Measurements from ENCODE around the gene KIT. TPM values are rescaled to one million over a fixed set of nuclear protein-coding genes. Genes with fewer than 3 reads are reported as not detected.

The KIT gene
- total and polyA plus RNA-seq, 2 experiments from 2014 or later: 2.7 to 4.1 TPM

DNA sequence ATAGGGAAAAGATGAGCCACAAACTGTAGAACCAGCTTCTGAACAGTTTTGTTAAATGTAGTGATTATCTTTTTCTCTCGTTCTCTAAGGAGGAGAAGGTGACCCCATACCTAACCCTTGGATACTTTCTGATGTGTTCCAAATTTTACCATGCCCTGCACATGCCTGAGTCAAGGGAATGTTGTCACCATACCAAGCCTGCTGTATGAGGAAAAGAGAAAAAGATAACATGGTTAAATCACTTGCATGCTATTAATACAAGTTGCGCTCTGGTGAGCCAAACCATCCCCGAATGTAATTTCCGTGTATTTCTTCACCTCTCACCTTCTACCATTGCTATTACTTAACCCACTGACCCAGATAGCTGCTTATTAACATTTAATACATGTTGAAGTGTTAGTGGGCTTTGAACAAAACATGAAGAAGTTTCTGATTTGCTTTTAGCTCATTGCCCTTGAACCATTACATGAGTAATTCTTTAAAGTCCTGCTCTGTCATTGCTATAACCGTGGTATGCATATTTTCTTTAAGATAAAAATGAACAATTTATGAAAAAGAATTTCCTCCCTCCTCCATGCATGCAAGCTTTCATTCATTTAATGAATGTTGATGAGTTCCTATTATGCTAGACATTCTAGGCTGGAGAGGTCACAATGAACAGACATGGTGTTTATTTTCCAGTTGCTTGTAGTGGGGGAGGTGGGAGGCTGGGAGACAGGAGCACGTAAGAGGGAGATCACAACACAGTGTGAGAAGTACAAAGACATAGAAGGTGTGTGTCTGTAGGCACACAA lies 13.6 kb upstream of the KIT start:
- no peak overlapping the region for H3K27ac ChIP-seq
- H4K20me1 ChIP-seq (ENCODE audit: insufficient read depth, poor library complexity, severe bottlenecking): no peaks in the 10 kb centered on the region
- no peak overlapping the region for H3K4me2 ChIP-seq
- TF ChIP-seq, protein P1, sequence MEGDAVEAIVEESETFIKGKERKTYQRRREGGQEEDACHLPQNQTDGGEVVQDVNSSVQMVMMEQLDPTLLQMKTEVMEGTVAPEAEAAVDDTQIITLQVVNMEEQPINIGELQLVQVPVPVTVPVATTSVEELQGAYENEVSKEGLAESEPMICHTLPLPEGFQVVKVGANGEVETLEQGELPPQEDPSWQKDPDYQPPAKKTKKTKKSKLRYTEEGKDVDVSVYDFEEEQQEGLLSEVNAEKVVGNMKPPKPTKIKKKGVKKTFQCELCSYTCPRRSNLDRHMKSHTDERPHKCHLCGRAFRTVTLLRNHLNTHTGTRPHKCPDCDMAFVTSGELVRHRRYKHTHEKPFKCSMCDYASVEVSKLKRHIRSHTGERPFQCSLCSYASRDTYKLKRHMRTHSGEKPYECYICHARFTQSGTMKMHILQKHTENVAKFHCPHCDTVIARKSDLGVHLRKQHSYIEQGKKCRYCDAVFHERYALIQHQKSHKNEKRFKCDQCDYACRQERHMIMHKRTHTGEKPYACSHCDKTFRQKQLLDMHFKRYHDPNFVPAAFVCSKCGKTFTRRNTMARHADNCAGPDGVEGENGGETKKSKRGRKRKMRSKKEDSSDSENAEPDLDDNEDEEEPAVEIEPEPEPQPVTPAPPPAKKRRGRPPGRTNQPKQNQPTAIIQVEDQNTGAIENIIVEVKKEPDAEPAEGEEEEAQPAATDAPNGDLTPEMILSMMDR (IDR thresholded peaks at IDR 0.05; ENCODE audit: poor library complexity): no peak
- TF ChIP-seq EZH2 (IDR thresholded peaks at IDR 0.05; ENCODE audit: borderline replicate concordance) (no peak), EZH2phosphoT487 (IDR thresholded peaks at IDR 0.05; ENCODE audit: low read depth, severe bottlenecking, unreplicated experiment) (no peak)
- 75% methylated on average over 6 of the region's 6 CpGs for WGBS (ENCODE audit: low lambda C conversion rate, missing lambda C conversion rate)
- no peak overlapping the region for H3K4me3 ChIP-seq
- no peaks in the 10 kb centered on the region for H3K9me3 ChIP-seq (ENCODE audit: low read depth)
- no peak for DNase-seq (ENCODE audit: low spot score)
- H2AFZ ChIP-seq: no peak overlapping the region
- no peaks in the 10 kb centered on the region for H3K9me2 ChIP-seq (replicated peaks; ENCODE audit: insufficient read depth)
- no peaks in the 10 kb centered on the region for H3K27me3 ChIP-seq
- H3K79me2 ChIP-seq: no peaks in the 10 kb centered on the region
- H3K36me3 ChIP-seq (replicated peaks; ENCODE audit: insufficient read depth, low read depth): no peaks in the 10 kb centered on the region
- H3K4me1 ChIP-seq (ENCODE audit: insufficient read depth): no peaks in the 10 kb centered on the region

DNA sequence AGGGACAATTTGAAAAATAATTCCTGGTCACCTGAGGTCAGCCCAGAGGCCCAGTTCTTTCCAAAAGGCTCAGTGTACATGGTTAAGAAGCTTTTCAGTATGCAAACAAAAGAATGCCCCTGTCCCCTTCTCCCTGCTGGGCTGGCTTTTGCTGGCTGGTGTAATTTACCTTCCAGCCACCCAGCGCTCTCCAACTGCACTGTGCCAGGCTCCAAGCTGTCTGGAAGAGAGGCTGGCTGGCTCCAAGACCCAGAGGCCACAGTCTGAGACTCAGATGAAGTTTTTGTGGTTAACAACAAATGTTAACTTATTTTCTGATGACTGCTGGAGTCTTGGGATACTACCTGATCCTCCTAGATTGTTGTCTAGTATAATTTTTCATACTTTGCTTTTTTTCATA lies 11.9 kb upstream of the KIT start:
- Histone ChIP-seq H3K36me3 (replicated peaks; ENCODE audit: insufficient read depth, low read depth) (no peaks in the 10 kb centered on the region), H4K20me1 (ENCODE audit: insufficient read depth, poor library complexity, severe bottlenecking) (no peaks in the 10 kb centered on the region), H2AFZ (no peak overlapping the region), H3K4me2 (no peak overlapping the region), H3K4me1 (ENCODE audit: insufficient read depth) (no peaks in the 10 kb centered on the region), H3K9me3 (ENCODE audit: low read depth) (no peaks in the 10 kb centered on the region), H3K9me2 (replicated peaks; ENCODE audit: insufficient read depth) (no peaks in the 10 kb centered on the region), H3K4me3 (no peak overlapping the region), H3K79me2 (no peaks in the 10 kb centered on the region), H3K27me3 (no peaks in the 10 kb centered on the region), H3K27ac (no peak overlapping the region)
- DNase-seq (ENCODE audit: low spot score): no peak
- TF ChIP-seq, protein P1 (IDR thresholded peaks at IDR 0.05; ENCODE audit: poor library complexity): no peak
- no peak for TF ChIP-seq EZH2phosphoT487 (IDR thresholded peaks at IDR 0.05; ENCODE audit: low read depth, severe bottlenecking, unreplicated experiment)
- no peak for TF ChIP-seq EZH2 (IDR thresholded peaks at IDR 0.05; ENCODE audit: borderline replicate concordance)
- 71% methylated on average over 1 of the region's 1 CpG for WGBS (ENCODE audit: low lambda C conversion rate, missing lambda C conversion rate)

DNA sequence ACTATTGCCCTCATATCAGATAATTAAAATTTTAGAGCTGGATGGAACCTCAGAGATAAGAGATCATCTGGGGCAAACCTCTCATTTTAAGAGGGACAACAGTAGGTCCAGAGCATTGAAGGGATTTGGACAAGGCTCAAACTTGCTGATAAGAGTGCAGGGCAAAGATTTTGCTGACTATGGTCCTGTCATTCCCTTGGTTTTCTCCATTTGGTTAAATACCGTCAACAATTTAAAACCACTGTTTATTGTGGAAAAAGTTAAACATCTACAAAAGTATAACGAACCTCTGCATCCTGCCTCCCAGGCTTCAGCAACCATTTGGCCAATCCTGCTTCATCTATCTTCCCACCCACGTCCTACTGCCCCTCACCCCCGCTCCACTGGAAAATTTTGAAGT lies 10.7 kb upstream of the KIT start:
- Histone ChIP-seq H3K9me2 (replicated peaks; ENCODE audit: insufficient read depth) (no peaks in the 10 kb centered on the region), H3K27ac (no peak overlapping the region), H3K27me3 (no peaks in the 10 kb centered on the region), H3K4me1 (ENCODE audit: insufficient read depth) (no peaks in the 10 kb centered on the region), H3K4me2 (no peak overlapping the region), H3K36me3 (replicated peaks; ENCODE audit: insufficient read depth, low read depth) (no peaks in the 10 kb centered on the region), H3K79me2 (no peaks in the 10 kb centered on the region), H2AFZ (no peak overlapping the region), H3K9me3 (ENCODE audit: low read depth) (no peaks in the 10 kb centered on the region), H4K20me1 (ENCODE audit: insufficient read depth, poor library complexity, severe bottlenecking) (no peaks in the 10 kb centered on the region), H3K4me3 (no peak overlapping the region)
- 41% methylated on average over 4 of the region's 4 CpGs for WGBS (ENCODE audit: low lambda C conversion rate, missing lambda C conversion rate)
- TF ChIP-seq, protein P1 (IDR thresholded peaks at IDR 0.05; ENCODE audit: poor library complexity): no peak
- no peak for TF ChIP-seq EZH2phosphoT487 (IDR thresholded peaks at IDR 0.05; ENCODE audit: low read depth, severe bottlenecking, unreplicated experiment)
- TF ChIP-seq EZH2 (IDR thresholded peaks at IDR 0.05; ENCODE audit: borderline replicate concordance): no peak
- DNase-seq (ENCODE audit: low spot score): no peak
